ENCODE measurements around the gene ST8SIA5.

ST8SIA5 gene

GRCh38 chr18:46738491-46738890 is 18.4 kb downstream of the ST8SIA5 start:
- DNase-seq (ENCODE audit: low read depth), result no peak

GRCh38 chr18:46736736-46737135 is 20.1 kb downstream of the ST8SIA5 start:
- no peak for DNase-seq (ENCODE audit: low read depth)

- DNase-seq (ENCODE audit: low read depth), result no peak
Measured at GRCh38 chr18:46736135-46736534, 20.7 kb downstream of the ST8SIA5 start.

- DNase-seq (ENCODE audit: low read depth), result no peak
Measured at GRCh38 chr18:46734981-46735380, 21.9 kb downstream of the ST8SIA5 start.

- no peak for DNase-seq (ENCODE audit: low read depth)
Measured at GRCh38 chr18:46733872-46734271, 23.0 kb downstream of the ST8SIA5 start.

- no peak for DNase-seq (ENCODE audit: low read depth)
Measured at GRCh38 chr18:46732801-46733200, 24.1 kb downstream of the ST8SIA5 start.

- DNase-seq (ENCODE audit: low read depth), result no peak
Measured at GRCh38 chr18:46732201-46732600, 24.7 kb downstream of the ST8SIA5 start.

GRCh38 chr18:46731316-46731715 is 25.5 kb downstream of the ST8SIA5 start:
- no peak for DNase-seq (ENCODE audit: low read depth)

GRCh38 chr18:46728219-46728930 is 28.5 kb downstream of the ST8SIA5 start:
- no peak for DNase-seq (ENCODE audit: low read depth)

- no peak for DNase-seq (ENCODE audit: low read depth)
Measured at GRCh38 chr18:46727177-46727576, 29.7 kb downstream of the ST8SIA5 start.

GRCh38 chr18:46725310-46725709 is 31.5 kb downstream of the ST8SIA5 start:
- DNase-seq (ENCODE audit: low read depth), result no peak

- DNase-seq (ENCODE audit: low read depth), result no peak
Measured at GRCh38 chr18:46723856-46724415, 32.9 kb downstream of the ST8SIA5 start.

GRCh38 chr18:46722051-46722450 is 34.8 kb downstream of the ST8SIA5 start:
- DNase-seq (ENCODE audit: low read depth), result no peak

GRCh38 chr18:46721331-46721730 is 35.5 kb downstream of the ST8SIA5 start:
- no peak for DNase-seq (ENCODE audit: low read depth)

- no peak for DNase-seq (ENCODE audit: low read depth)
Measured at GRCh38 chr18:46720521-46720920, 36.3 kb downstream of the ST8SIA5 start.

- DNase-seq (ENCODE audit: low read depth), result no peak
Measured at GRCh38 chr18:46720092-46720491, 36.8 kb downstream of the ST8SIA5 start.

GRCh38 chr18:46719388-46719787 is 37.5 kb downstream of the ST8SIA5 start:
- DNase-seq (ENCODE audit: low read depth), result no peak

- DNase-seq (ENCODE audit: low read depth), result peak; percentile 20
Measured at GRCh38 chr18:46718501-46719341, 38.1 kb downstream of the ST8SIA5 start.

GRCh38 chr18:46716827-46717226 is 40.0 kb downstream of the ST8SIA5 start:
- no peak for DNase-seq (ENCODE audit: low read depth)

- DNase-seq (ENCODE audit: low read depth), result no peak
Measured at GRCh38 chr18:46716336-46716735, 40.5 kb downstream of the ST8SIA5 start.

GRCh38 chr18:46715062-46715461 is 41.8 kb downstream of the ST8SIA5 start:
- no peak for DNase-seq (ENCODE audit: low read depth)

GRCh38 chr18:46712406-46712805 is 44.4 kb downstream of the ST8SIA5 start:
- DNase-seq (ENCODE audit: low read depth), result no peak

GRCh38 chr18:46711444-46711863 is 45.4 kb downstream of the ST8SIA5 start:
- no peak for DNase-seq (ENCODE audit: low read depth)

All from non-pigmented ciliary epithelial cell (primary cell).